ENCODE data around the gene S100A16.

DNA sequence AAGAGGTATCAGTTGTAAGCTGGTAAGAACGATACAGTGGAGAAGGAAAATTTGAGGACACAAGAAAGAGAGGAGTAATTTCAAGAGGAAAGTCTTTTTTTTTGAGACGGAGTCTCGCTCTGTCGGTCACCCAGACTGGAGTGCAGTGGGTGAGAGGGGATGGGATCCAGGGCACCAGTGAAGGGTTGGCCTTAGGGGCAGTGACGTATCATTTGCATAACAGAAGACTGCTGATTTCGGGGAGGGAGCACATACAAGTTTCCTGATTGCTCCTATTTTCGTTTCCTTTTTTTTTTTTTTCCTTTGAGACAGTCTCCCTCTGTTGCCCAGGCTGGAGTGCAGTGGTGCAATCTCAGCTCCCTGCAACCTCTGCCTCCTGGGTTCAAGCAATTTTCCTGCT is 10.2 kb upstream of the S100A16 start:
- TF ChIP-seq POLR2A (IDR thresholded peaks at IDR 0.05; ENCODE audit: extremely low read depth, insufficient read length) = no peak
- no peak for TF ChIP-seq CTCF (IDR thresholded peaks at IDR 0.05; ENCODE audit: low read depth, low read length)
